Measurements from ENCODE around the gene DOCK2. TPM values are rescaled to one million over a fixed set of nuclear protein-coding genes. Genes with fewer than 3 reads are reported as not detected.

The DOCK2 gene
- total RNA-seq, 4 donors from 2014 or later, result 2.3 to 11.2 (median 3.2) TPM

GRCh38 chr5:169889572-169889971 is 252.5 kb downstream of the DOCK2 start:
- WGBS, result 73% methylated on average over 4 of the region's 4 CpGs
- H3K27ac ChIP-seq, result no peak overlapping the region
- no peaks in the 10 kb centered on the region for H3K27me3 ChIP-seq
- H3K9me3 ChIP-seq, result no peaks in the 10 kb centered on the region
- DNase-seq (ENCODE audit: low spot score in 2 of 2), result no peak
- TF ChIP-seq POLR2AphosphoS5 (IDR thresholded peaks at IDR 0.05) (no peak), EP300 (IDR thresholded peaks at IDR 0.05) (no peak)
- no peaks in the 10 kb centered on the region for H3K36me3 ChIP-seq
- no peaks in the 10 kb centered on the region for H3K4me1 ChIP-seq
- H3K4me3 ChIP-seq, result no peak overlapping the region

DNA sequence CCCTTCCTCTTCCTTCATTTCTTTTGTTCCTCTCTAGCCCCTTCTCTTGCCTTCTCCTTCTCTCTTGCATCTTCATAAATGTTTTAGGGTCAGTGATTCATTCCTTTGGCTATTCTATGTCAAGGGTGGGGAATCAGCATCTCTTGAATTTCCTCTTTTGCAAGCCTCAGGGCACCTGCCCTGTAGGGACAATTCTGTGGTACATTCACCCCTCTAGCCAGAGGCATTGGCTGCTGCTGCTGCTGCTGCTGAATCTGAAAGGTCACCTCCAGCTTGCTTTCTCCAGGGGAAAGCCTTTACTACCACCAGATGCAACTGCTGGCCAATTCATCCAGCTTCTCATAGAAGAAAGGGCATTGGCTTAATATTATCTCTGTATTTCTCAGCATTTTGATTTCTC is 255.9 kb downstream of the DOCK2 start:
- no peak for DNase-seq (ENCODE audit: low spot score in 2 of 2)
- TF ChIP-seq POLR2A (IDR thresholded peaks at IDR 0.05), result no peak
- TF ChIP-seq, protein P1, sequence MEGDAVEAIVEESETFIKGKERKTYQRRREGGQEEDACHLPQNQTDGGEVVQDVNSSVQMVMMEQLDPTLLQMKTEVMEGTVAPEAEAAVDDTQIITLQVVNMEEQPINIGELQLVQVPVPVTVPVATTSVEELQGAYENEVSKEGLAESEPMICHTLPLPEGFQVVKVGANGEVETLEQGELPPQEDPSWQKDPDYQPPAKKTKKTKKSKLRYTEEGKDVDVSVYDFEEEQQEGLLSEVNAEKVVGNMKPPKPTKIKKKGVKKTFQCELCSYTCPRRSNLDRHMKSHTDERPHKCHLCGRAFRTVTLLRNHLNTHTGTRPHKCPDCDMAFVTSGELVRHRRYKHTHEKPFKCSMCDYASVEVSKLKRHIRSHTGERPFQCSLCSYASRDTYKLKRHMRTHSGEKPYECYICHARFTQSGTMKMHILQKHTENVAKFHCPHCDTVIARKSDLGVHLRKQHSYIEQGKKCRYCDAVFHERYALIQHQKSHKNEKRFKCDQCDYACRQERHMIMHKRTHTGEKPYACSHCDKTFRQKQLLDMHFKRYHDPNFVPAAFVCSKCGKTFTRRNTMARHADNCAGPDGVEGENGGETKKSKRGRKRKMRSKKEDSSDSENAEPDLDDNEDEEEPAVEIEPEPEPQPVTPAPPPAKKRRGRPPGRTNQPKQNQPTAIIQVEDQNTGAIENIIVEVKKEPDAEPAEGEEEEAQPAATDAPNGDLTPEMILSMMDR (IDR thresholded peaks at IDR 0.05), result no peak
- Histone ChIP-seq H3K9me3 (no peaks in the 10 kb centered on the region), H3K4me3 (no peak overlapping the region), H3K4me1 (no peaks in the 10 kb centered on the region), H3K36me3 (no peaks in the 10 kb centered on the region), H3K27ac (no peak overlapping the region), H3K27me3 (no peaks in the 10 kb centered on the region)

- no peak for TF ChIP-seq POLR2AphosphoS5 (IDR thresholded peaks at IDR 0.05)
- TF ChIP-seq EP300 (IDR thresholded peaks at IDR 0.05), result no peak
- TF ChIP-seq POLR2A (IDR thresholded peaks at IDR 0.05), result no peak
- TF ChIP-seq, protein P1 (IDR thresholded peaks at IDR 0.05), result no peak
- Histone ChIP-seq H3K9me3 (no peaks in the 10 kb centered on the region), H3K4me1 (no peaks in the 10 kb centered on the region), H3K27me3 (no peaks in the 10 kb centered on the region), H3K27ac (no peak overlapping the region), H3K36me3 (no peaks in the 10 kb centered on the region), H3K4me3 (no peak overlapping the region)
- WGBS, result 38% methylated on average over 2 of the region's 2 CpGs
- DNase-seq (ENCODE audit: low spot score in 2 of 2), result no peak
Observed at GRCh38 chr5:169893571-169893970, 256.5 kb downstream of the DOCK2 start.

DNA sequence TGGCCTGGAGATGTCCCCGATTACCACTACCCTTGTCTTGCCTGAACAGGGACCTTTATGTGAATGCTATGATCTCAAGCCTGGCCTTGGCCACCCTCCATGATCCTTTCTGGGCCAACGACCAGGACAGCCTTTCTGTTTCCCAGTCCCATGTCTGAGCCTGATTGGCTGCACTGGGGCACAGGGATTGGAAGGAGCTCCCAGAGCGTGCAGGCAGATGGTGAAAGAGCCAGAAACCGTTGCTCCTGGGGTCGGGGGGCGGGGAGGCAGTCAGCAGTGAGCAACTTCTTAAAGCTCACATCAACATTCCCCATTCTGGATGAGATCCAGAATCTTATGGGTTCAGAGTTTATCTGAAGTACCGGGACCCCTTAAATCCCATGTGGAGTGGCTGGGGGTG is 258.9 kb downstream of the DOCK2 start:
- no peak for TF ChIP-seq POLR2AphosphoS5 (IDR thresholded peaks at IDR 0.05)
- TF ChIP-seq POLR2A (IDR thresholded peaks at IDR 0.05), result no peak
- TF ChIP-seq EP300 (IDR thresholded peaks at IDR 0.05), result no peak
- TF ChIP-seq, protein P1 (IDR thresholded peaks at IDR 0.05), result no peak
- Histone ChIP-seq H3K36me3 (no peaks in the 10 kb centered on the region), H3K4me3 (no peak overlapping the region), H3K4me1 (no peaks in the 10 kb centered on the region), H3K9me3 (no peaks in the 10 kb centered on the region), H3K27ac (no peak overlapping the region), H3K27me3 (no peaks in the 10 kb centered on the region)
- WGBS, result 37% methylated on average over 7 of the region's 7 CpGs
- DNase-seq (ENCODE audit: low spot score in 2 of 2), result no peak

- no peak overlapping the region for H3K4me3 ChIP-seq
- no peak for TF ChIP-seq POLR2A (IDR thresholded peaks at IDR 0.05)
- TF ChIP-seq POLR2AphosphoS5 (IDR thresholded peaks at IDR 0.05), result no peak
- TF ChIP-seq, protein P1 (IDR thresholded peaks at IDR 0.05), result no peak
- no peak for TF ChIP-seq EP300 (IDR thresholded peaks at IDR 0.05)
- H3K27ac ChIP-seq, result no peak overlapping the region
- H3K27me3 ChIP-seq, result no peaks in the 10 kb centered on the region
- WGBS, result 93% methylated on average over 4 of the region's 4 CpGs
- no peak for DNase-seq (ENCODE audit: low spot score in 2 of 2)
- no peaks in the 10 kb centered on the region for H3K4me1 ChIP-seq
- no peaks in the 10 kb centered on the region for H3K9me3 ChIP-seq
- H3K36me3 ChIP-seq, result no peaks in the 10 kb centered on the region
Observed at GRCh38 chr5:169897481-169897880, 260.4 kb downstream of the DOCK2 start.

GRCh38 chr5:169901896-169902295 is 264.8 kb downstream of the DOCK2 start:
- Histone ChIP-seq H3K4me3 (no peak overlapping the region), H3K9me3 (no peaks in the 10 kb centered on the region), H3K27me3 (no peaks in the 10 kb centered on the region), H3K36me3 (no peaks in the 10 kb centered on the region), H3K27ac (no peak overlapping the region), H3K4me1 (no peaks in the 10 kb centered on the region)
- no peak for DNase-seq (ENCODE audit: low spot score in 2 of 2)
- TF ChIP-seq EP300 (IDR thresholded peaks at IDR 0.05), result no peak
- TF ChIP-seq, protein P1 (IDR thresholded peaks at IDR 0.05), result no peak
- no peak for TF ChIP-seq POLR2A (IDR thresholded peaks at IDR 0.05)
- no peak for TF ChIP-seq POLR2AphosphoS5 (IDR thresholded peaks at IDR 0.05)
- WGBS, result 63% methylated on average over 2 of the region's 2 CpGs
